HG03066 (cell line): Measurements from ENCODE around the gene GLT8D2.

Experiments
- ATAC-seq: cut with Tn5 transposase; IDR thresholded peaks from one replicate; pipeline ENCODE4 v1.9.1; 2021; ENCODE audit warnings: low read depth; ENCODE audit not compliant: unreplicated experiment

The GLT8D2 gene

GRCh38 chr12:103957865-103958388 lies 92.1 kb downstream of the GLT8D2 start:
- ATAC-seq, result no peak

GRCh38 chr12:103956509-103957027 lies 93.4 kb downstream of the GLT8D2 start:
- peak; percentile 18 for ATAC-seq

GRCh38 chr12:103955811-103956508 lies 94.0 kb downstream of the GLT8D2 start:
- ATAC-seq, result no peak

GRCh38 chr12:103952497-103952896 lies 97.5 kb downstream of the GLT8D2 start:
- ATAC-seq, result no peak

- no peak for ATAC-seq
Measured at GRCh38 chr12:103948746-103949406, 101.1 kb downstream of the GLT8D2 start.

- no peak for ATAC-seq
Measured at GRCh38 chr12:103947871-103948555, 102.0 kb downstream of the GLT8D2 start.

- ATAC-seq, result no peak
Measured at GRCh38 chr12:103944964-103945363, 105.0 kb downstream of the GLT8D2 start.
